Stimulated activated CD8-positive, alpha-beta memory T cell treated with anti-CD3 and anti-CD28 coated beads, Interleukin-7, amount 100 ng/mL, for 48 hours (primary cell): Measurements from ENCODE around the gene MET.

Experiments
- DNase-seq, 2 donors: peaks; one replicate each; pipeline ENCODE4 v3.0.0-alpha.2; 2020; ENCODE audit warnings: low read depth in 1 of 2; ENCODE audit errors: extremely low read depth in 1 of 2

Gene MET

DNA sequence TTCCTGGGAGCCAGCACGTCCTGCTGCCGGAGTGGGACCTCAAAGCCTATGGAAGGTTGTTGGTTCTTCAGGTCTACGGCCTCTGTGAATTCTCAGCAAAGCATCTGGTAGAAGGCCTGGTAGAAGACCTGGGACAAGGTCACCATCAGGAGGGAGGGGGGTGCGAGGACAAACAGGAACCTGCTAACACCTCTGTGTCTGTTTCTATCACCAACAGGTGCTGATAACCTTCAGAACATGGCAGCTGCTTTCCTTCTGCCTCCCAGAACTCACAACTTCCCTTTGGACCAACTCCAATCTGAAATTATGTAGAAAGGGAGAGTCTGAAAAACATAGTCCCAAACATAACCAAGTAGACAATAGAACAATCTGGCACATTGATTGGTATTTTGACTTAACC lies 8.3 kb upstream of the MET start:
- DNase-seq, result no peak

DNA sequence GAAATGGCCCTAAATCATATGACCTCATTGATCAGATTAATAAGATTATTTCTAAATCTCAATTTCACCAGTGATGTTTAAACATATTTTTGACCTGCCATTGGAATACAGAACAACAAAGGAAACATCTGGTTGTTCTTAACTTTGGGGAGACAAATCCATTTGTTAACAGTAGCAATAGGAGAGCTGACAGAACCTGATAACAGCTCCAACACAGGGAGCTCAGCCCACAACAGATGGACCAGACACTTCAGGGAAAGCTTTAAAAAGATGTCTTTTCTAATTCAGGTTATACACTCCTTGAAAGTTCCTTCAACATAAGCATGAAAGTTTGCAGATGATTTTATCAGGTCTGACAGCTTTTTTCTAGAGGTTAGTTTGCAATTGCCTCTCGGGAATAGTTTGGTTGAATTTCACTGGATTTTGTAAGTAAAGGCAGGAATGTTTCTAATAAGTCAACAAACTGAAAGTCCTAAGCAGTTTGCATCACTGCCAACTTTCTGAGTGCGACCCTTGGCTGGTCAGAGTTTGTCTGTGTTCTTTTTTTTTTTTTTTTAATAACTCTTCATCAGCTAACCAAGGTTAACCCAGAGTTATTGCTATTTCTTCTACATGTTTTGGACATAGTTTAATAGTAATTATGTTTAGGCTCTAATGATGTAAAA lies 6.5 kb upstream of the MET start:
- DNase-seq, result no peak

DNA sequence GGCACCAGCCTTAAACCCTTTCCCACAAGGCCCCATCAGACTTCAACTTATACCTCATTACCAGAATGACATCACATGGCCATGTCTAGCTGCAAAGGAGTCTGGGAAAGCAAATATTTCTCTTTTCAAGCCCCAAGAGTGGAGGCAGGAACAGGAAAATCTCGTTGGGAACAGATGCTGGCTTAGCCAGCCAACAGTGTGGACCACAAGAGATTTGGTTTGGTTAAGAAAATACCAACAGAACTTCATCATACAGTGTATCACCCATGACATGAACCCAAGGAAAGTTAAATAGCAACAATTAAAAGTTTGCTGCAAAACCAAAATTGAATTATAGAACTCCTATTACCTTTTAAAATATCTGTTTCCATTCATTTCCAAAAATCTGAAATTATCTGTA lies 2.2 kb upstream of the MET start:
- DNase-seq, result no peak

DNA sequence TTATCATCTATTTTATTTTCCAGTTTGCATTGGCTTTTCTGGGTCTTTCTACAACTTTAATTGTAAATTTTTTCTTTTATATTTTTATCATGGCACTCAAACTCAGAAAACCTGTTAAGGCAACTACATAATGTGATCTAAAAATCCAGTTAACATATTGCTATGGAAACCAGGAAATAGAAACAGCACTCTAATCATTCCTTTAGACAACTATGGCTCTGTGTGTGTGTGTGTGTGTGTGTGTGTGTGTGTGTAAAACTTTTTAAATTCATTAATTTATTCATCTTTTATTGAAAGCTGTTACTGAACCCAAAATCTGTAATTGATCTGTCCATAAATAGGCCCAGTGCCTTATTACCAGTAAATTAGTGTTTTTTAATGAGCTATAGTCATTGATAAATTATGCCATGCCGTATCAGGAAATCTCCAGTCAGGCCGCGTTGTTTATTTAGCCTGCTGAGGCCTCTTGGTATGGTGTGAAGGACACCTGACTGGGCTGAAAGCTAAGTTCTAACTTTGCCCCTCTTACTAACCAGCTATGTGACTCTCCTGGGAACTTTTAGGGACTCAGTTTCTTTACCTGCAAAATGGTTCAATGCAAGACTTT lies 1.5 kb upstream of the MET start:
- DNase-seq, result no peak

DNA sequence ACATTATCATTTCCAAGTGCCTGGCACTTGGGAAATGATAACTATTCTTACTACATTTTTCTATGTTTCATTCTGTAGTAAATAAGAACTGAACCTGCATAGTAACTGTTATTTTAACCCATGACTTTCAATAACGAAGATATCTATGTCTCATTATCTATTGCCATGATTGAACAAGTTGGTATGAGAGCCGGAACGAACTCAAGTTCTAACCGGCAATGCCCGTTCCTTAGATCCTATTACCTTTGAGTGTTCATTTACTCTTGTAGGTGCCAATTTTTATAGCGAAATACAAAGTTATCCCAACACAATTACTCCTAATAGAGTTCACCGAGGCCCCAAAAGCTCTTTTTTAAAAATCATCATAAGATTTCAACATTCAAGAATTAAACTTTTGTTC lies 885 bp upstream of the MET start:
- DNase-seq, result no peak

DNA sequence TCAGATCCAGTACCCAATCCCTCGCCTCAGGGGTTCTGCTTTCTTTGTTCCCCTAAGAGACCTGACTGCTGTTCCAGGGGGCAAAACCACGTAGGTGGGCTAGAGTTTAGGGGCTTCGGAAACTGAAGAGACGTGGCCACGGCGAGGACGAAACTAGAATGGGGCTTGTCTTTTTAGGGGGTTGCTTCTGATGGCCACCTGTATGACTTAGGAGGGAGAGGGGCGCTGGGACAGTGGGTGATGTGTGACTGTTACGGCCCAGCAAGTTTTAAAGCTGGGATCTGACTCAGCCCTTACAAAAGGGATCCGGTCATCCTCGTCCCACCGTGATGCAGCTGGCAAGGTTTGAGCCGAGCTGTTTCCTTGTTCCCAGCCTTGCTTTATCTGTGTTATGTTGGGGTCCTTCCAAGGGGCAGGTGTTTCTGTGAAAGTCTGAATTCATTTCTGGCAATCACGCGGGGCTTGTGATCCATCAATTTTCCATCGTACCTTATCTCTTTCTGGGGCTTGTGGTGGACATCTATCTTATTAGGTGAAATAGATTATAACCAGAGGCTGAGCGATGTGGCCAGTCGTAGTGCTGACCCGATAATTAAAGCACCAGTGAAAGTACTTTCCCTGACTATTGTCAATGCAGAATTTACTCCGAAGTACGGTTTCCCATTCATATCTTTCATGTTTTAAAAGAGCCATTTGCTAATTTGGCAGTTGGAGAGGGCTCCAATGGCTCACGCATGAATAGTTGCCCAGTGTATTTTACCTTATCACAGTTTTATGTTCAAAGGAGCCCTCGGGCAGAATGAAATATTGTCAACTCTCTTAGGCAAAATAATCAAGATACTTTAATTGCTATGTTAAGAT lies 830 bp downstream of the MET start:
- DNase-seq, result no peak

- DNase-seq, result no peak
These were observed 1.5 kb downstream of the MET start for GRCh38 chr7:116673457-116673865.

GRCh38 chr7:116674508-116675173 lies 2.6 kb downstream of the MET start:
- no peak for DNase-seq

- no peak for DNase-seq
These were observed 3.9 kb downstream of the MET start for GRCh38 chr7:116675812-116676355.

- no peak for DNase-seq
These were observed 6.8 kb downstream of the MET start for GRCh38 chr7:116678780-116679179.

DNA sequence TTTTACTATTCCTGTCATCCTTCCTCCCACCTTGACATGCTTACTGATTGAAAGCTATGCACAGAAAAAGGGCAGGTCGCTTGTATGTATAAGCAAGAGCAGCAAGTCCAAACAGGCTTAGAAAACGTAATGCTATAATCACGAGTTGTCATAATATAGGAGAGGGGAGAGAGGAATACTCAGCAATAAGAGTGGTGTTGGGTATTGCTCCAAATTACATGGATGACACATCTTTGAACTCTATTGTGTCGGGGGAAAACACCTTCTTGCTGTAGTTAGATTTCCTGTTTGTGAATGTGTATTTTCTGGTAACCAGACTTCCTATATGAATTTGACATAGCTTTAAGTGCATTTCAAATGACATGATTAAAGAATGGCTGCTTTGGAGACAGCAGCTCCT lies 7.5 kb downstream of the MET start:
- no peak for DNase-seq

DNA sequence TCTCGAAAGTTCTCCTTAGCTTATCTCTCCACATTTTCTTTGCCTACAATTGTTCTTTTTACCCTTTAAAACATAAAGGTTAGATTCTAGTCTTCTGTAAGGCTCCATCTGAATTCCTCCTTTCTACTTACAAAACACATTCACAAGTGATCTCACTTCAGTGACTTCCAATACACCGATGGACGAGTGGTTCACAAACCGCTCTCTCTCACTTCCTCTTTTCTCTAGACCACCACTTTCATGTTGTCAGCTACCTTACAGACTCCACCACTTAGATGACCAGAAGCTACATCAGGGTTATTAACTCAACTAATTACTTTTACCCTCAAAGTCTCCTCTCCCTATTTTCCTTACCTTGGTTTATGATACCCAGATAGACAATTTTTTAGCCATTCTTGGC lies 11.8 kb downstream of the MET start:
- no peak for DNase-seq

GRCh38 chr7:116686033-116686432 lies 14.0 kb downstream of the MET start:
- no peak for DNase-seq

DNA sequence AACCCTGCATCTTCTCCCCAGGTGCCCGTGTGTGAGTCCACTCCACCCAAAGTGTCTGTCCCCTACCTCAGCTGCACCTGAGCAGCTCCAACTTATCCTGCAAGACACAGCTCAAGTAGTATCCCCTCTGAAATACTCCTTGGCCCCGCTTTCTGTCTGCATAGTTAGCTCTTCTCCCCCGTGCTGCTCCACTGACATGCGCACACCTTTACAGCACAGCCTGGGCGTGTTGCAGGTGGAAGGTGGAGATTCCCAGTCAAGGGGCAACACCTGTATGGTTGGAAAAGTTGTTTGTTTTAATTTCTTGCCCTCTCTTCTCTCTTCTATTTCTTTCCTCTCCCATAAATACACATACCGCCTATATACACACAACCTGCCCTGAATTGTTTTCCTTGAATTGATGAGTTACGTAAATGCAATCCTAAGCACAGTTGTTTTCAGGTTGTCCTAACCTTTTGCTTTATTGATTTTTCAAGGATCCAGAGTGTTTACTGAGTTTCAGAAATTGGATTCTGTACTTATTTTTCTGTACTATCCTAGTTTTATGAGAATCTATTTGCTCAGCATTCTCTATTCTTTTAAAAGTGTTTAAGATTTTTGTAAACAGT lies 14.9 kb downstream of the MET start:
- no peak for DNase-seq

- DNase-seq, result no peak
These were observed 15.8 kb downstream of the MET start for GRCh38 chr7:116687801-116688201.

DNA sequence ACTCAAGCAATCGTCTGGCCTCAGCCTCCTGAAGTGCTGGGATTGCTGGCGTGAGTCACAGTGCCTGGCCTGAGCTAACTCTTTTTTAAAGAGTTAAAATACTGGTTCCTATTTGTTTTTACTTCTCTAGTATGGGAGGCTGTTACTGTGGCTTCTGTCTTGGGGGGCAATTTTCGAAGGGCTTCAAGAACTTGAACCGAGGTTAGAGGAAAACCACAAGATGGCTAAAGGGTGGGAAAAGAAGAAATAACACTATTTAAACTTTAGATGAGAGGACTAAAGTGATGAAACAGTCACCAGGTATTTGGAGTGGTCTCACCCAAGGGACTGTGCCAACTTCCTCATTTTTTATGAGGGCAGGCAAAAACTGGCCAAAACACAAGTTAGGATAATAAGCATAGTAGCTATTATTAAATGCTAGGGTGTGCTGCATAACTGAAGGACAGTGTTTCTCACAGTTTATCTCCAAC lies 17.8 kb downstream of the MET start:
- no peak for DNase-seq

DNA sequence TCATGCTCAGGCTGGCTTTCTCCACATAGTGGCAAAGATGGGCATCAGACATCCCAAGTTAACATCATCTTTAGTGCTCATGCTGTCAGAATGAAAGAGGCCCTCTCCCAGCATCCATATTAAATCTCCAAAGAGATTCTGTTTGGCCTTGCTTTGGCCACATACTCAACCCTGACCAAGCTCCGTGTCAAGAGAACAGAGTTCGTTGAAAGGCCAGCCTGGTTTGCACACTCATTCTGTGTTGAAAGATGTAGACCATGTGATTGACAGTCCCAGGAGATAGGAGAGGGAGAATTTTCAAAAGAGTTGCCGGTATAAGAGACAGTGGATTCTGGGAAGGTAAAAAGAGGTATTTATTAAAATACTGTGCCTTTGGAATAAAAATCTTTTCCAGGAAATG lies 19.7 kb downstream of the MET start:
- DNase-seq, result no peak

DNA sequence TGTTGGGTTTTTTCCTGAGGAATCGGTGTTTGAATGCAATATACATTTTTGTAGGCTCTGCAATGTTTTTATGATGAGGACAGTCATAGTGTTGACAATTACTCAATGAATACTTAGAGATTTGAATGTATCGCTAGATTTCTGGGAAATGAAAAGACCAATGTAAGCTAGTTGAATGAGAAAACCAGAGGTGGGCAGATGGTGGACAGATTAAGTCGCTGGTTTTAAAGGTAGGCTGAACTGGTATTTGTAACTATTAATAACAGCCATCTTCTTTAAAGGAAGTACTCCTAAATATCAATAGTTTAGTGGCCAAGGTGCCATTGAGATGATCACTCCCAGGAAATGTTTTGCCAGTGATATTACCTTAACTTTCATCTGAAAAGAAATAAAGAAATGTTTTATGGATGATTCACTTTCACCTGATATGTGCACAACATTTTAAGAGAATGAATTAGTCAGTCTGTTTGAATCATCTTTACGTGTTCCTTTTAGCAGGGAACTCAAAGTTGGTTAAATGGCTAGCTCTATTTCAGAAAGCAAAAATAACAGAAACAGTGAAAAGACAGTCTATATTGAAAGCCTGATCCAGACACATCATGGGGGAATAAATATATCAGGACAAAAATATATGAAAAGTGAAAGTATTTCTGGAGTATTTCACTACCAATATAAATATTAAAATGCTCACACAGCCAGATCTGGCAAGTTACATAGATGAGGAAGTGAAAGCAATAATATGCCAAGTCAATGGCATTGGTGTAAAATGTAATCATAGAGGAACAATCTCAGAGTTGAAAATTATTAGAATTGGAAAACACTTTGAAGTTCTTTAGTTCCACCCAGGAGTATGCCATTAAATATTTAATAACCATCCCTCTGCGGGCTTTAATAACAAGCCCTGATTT lies 20.7 kb downstream of the MET start:
- DNase-seq, result no peak

DNA sequence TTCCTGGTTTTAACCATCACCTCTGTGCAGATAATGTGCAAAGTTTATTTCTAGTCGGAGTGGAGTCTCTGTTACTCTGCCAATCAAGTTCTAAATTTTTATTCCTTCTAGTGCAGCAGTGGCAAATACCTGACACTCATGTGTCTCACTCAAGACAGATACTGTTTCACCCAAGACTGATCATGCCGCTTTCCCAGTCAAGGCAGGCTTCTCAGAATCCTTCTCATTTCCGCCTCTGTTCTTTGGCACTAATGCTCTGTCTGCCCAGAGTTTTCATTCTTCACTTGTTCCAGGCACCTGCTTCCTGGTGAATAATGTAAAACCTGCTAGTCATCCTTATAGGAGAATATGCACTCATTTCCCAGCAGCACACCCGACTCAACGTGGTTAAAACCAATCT lies 24.7 kb downstream of the MET start:
- DNase-seq, result no peak

DNA sequence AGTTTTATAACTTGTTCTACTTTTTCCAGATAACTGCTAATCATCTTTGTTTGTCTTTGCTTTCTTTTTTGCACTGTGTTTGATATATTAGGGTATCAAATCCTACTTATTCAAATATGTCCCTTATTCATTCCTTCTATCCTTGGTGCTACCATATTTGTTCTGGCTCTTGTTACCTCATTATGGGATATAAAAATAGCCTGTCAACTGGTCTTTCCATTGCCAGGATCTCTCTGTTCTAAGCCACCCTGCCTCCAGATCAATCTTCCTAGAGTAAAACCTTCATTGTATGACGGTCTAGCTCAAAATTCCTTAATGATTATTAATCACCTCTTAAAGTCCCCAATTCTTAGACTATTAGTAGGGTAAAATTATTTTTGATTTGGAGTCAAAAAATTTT lies 25.2 kb downstream of the MET start:
- no peak for DNase-seq
